8988T (cell line): Measurements from ENCODE around the gene PRRT1B.

Experiments used
- DNase-seq: peaks from one replicate; pipeline ENCODE4 v3.0.0; 2011

PRRT1B gene

GRCh38 chr9:131554087-131554842 is 8.9 kb downstream of the PRRT1B start:
- no peak for DNase-seq

- DNase-seq = no peak
Observed at GRCh38 chr9:131554843-131555351, 9.6 kb downstream of the PRRT1B start.

GRCh38 chr9:131555841-131556673 is 10.7 kb downstream of the PRRT1B start:
- no peak for DNase-seq

- DNase-seq = no peak
Observed at GRCh38 chr9:131557855-131558548, 12.7 kb downstream of the PRRT1B start.

DNA sequence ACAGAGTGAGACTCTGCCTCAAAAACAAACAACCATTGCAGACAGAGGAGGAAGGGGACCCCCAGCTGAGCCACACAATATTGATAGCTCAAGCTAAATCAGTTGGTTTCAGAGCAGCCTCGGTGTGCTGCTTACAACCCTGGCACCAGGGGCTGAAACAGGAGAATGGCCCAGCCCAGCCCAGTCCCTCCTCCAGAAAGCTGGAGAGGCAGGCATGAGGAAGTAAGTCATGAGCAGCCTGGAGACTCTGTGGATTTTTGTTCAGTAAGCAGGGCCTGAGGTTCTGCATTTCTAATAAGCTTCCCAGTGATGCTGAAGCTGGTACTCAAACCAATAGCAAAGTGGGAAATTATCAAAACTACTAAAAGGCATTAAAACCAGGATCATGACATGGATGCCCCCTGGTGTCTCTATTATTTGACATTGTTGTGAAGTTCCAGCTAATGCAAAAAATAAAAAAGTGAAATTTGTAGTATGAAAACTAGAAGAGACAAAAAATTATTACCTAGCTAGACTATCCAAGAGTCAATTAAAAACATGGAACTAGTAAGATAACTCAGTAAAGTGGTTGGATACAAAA is 14.2 kb downstream of the PRRT1B start:
- no peak for DNase-seq

- no peak for DNase-seq
Observed at GRCh38 chr9:131562032-131562959, 17.0 kb downstream of the PRRT1B start.

DNA sequence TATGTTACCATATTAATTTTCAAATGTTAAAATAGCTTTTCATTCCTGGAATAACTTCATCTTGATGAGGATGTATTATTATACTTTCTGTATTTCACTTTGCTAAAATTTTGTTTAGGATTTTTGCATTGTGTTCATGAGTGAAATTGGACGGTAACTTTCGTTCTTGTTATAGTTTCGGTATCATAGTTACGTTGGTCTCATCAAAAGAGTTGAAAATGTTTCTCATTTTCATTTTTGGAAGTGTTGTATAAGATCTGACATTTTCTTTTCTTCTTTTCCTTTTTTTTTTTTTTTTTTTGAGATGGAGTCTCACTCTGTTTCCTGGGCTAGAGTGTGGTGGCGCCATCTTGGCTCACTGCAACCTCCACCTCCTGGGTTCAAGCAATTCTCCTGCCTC is 20.0 kb downstream of the PRRT1B start:
- no peak for DNase-seq

DNA sequence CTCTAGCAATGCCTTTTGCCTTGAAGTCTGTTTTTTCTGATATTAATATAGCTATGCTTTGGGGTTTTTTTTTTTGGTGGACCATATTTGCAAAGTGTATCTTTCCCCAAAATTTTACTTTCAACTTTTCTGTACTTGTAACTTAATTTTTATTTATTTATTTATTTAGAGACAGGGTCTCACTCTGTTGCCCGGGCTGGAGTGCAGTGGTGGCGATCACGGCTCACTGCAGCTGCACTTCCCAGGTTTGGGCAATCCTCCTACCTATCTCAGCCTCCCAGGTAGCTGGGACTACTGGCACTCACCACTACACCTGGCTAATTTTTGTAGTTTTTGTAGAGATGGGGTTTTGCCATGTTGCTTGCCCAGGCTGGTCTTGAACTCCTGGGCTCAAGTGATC is 20.8 kb downstream of the PRRT1B start:
- DNase-seq = no peak

- no peak for DNase-seq
Observed at GRCh38 chr9:131567910-131568309, 22.6 kb downstream of the PRRT1B start.

DNA sequence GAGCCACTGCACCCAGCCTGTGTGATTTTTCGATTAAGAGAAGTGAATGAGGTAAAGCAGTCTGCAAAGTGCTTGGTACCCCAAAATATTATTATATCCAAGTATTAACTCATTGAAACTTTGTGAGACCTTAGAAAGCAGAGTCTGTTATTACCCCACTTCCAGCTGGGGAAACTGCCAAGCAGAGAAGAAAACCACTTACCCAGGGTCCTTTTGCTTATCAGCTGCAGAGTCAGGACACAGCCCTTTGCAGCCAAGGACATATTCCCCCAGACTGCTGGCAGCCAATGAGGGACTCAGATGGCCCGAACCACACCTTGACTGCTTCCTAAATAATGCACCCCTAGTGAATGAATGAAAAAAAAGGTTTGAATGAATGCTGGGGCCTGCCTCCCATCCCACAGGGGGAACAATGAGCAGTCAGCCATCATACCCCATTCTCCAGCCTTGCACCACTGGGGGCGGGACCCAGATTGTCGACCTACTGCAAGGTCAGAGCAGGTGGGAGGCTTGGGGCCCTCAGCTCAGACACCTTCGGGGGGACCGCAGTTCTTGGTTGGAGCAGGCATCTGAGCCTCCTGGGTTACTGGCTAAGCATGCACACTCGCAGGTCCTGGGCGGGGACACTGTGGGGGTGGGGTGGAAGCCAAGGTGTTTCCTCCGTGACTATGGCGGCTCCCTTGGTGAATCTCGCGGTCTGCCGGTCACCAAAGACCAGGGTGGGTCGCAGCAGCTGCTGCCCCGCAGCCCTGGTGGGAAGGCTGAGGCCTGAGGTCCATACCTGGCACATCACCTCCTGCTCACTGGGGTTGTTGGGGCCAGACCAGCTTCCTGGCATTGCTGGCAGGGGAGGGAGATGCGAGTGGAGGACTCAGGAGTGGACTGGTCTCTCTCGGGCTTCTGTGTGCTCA is 29.7 kb downstream of the PRRT1B start:
- DNase-seq = no peak

DNA sequence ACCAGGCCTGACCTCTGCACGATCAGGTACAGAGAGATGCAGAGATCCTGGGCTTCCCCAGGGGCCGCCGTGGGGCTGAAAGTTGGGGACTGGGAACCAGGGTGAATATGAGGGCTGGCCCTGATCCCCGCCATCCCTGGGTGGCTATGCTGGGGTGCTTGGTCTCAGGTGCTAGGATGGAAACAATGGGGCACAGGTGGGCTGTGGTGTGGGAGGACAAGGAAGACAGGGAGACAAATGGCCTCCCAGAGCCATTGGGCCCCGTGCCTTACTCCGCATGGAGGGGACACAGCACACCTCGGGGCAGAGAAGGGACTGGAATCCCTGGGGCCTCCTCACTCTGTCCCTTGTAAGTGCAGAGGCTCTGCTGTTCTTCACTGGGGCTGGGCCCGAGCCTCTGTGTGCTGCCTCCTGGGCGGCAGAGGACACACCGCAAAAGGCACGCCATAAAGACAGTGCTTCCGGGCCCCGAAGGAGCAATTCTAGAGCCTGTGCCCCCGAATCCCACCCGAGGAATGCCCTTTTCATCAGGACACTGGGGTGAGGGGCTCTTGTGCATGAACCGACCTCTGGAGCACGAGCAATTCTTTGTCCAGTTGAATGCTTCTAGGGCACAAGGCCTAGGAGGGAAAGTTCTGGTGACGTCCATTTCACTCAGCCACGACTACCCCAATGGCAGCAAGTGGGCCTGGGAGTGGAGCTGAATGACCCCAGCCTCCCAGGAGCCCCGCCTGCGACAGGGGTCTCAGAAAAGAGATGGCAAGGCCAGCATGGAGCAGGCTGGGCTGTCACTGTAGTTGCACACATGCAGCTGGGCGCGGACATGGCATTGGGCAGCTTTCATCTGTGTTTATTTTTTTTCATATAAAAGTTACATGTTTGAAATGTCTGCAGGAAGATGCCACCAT is 30.9 kb downstream of the PRRT1B start:
- DNase-seq = no peak

DNA sequence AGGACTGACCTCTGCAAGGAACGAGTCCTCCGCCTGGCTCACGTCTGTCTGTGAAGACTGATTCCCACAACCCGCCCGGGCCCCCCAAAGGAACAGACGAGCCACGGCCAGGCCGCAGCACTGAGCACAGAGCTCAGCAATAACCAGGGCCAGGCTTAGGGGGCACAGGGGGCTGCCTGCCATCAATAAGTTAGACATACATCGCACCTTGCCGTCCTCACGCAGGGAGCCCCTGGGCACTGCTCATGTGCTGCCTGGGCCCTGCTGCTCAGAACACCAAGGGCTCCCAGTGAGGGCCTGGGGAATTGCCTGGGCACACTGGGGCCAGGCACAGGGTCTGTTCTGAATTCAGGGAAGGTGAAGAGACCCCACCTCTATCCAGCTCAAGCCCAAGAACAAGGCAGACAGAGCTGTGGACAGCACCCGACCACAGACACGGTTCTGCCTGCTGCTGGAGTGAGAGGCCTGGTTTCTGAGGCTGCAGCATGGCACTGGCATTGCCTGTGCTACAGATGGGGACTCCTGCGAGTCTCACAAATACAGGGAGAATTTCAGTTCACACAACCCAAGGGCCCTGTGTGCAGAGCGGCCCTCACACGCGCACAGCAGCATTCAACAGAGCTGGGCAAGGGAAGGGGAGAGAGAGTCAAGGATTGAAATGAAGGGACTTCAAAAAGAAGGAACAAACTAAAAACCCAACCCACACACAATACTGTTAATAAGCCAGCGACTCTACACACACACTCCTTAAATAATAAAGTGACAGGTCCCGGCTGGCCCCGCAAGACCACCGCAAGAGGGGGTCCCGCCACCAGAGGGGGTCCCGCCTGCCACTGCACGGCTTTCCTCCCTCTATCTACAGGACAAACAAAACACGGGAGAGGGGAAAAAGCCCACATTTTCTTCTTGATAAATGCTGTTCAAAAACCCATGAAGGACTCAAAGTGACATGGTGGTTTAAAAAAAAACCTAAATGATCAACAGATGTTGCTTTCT is 32.0 kb downstream of the PRRT1B start:
- no peak for DNase-seq

GRCh38 chr9:131578021-131578420 is 32.7 kb downstream of the PRRT1B start:
- no peak for DNase-seq

DNA sequence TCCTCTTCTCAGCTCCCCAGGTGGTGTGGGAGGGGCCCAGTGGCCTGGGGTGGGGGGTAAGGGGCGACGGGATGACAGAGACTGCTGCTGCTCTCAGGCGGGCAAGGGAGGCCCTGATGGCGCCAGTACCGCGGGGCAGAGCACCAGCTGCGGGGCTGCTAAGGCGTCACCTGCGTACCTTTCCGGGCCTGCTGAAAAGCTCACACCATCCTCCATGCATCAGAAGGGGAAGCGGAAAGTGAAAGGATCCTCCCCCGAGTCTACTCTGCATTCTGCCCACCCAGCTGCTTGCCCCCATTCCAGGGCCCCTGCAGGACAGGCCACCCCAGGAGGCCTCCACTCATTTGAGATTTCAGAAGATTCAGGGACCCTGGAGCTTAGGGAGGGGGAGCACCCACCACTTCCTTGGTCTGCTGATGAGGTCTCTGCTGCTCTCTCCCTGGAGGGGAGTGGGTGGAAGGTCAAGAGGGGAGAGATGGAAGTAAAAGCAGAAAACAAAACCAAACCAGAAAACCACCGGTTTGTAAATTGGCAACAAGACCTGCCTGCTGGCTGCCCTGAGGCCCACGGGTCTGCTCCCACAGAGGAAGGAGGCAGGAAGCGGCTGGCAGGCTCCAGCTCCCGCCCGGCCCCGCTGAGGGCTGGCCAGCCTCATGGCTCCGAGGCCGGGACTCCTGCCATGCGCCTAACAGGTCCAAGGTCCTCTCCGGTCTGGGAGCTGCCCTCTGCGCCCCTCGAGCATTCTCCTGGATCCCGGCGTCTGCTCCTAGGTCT is 33.6 kb downstream of the PRRT1B start:
- DNase-seq = no peak

GRCh38 chr9:131579789-131580211 is 34.5 kb downstream of the PRRT1B start:
- DNase-seq = no peak

GRCh38 chr9:131580358-131580757 is 35.0 kb downstream of the PRRT1B start:
- no peak for DNase-seq

DNA sequence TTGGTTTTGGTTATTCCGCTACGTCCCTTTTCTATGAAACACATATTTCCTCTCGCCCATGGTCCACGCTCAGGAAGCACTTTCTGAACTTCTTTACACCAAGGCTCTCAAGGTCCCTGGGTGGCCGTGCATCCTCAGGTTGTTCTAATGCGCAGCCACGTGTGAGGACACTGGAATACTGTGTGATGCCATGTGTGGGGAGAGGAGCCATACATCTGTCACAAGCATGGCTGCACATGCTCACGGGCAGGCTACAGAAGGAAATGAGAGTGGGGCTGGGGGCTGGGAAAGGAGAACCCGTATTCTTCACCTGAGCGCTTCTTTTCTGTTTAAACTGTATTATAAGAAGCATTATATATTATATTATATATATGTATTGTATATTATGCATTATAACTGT is 36.7 kb downstream of the PRRT1B start:
- no peak for DNase-seq
